Activated T-helper 1 cell treated with anti-CD3 and anti-CD28 coated beads, Interleukin-2, amount 50 U/mL, for 16 hours (primary cell): ENCODE results near the gene CNTNAP2.
"Not testable (repeated sequence)": the region's sequence is repeated elsewhere in the genome, so short reads cannot be mapped to it uniquely, and the experiment has no call there.

Experiments used
- DNase-seq, 2 donors: peaks; one replicate each; pipeline ENCODE4 v3.0.0-alpha.2; 2020; ENCODE audit warnings: low read depth in 1 of 2, low spot score in 1 of 2

The CNTNAP2 gene

GRCh38 chr7:146146831-146147486 is 30.4 kb downstream of the CNTNAP2 start:
- no peak for DNase-seq

- DNase-seq, result no peak
Observed at GRCh38 chr7:146150153-146150552, 33.6 kb downstream of the CNTNAP2 start.

- DNase-seq, result no peak
Observed at GRCh38 chr7:146172112-146172511, 55.5 kb downstream of the CNTNAP2 start.

GRCh38 chr7:146175716-146176115 is 59.1 kb downstream of the CNTNAP2 start:
- DNase-seq, result no peak

- DNase-seq, result no peak
Observed at GRCh38 chr7:146176860-146177259, 60.3 kb downstream of the CNTNAP2 start.

GRCh38 chr7:146177301-146177700 is 60.7 kb downstream of the CNTNAP2 start:
- no peak for DNase-seq

GRCh38 chr7:146185844-146186243 is 69.2 kb downstream of the CNTNAP2 start:
- no peak for DNase-seq

GRCh38 chr7:146191428-146191827 is 74.8 kb downstream of the CNTNAP2 start:
- not testable (repeated sequence) for DNase-seq

GRCh38 chr7:146201945-146202344 is 85.3 kb downstream of the CNTNAP2 start:
- DNase-seq, result no peak

- DNase-seq, result no peak
Observed at GRCh38 chr7:146206270-146206669, 89.7 kb downstream of the CNTNAP2 start.

- no peak for DNase-seq
Observed at GRCh38 chr7:146208492-146208891, 91.9 kb downstream of the CNTNAP2 start.

- DNase-seq, result no peak
Observed at GRCh38 chr7:146214842-146215241, 98.2 kb downstream of the CNTNAP2 start.

GRCh38 chr7:146216396-146217041 is 99.9 kb downstream of the CNTNAP2 start:
- no peak for DNase-seq

GRCh38 chr7:146223851-146224250 is 107.2 kb downstream of the CNTNAP2 start:
- DNase-seq, result no peak

GRCh38 chr7:146232604-146233003 is 116.0 kb downstream of the CNTNAP2 start:
- DNase-seq, result no peak

- no peak for DNase-seq
Observed at GRCh38 chr7:146235195-146235594, 118.6 kb downstream of the CNTNAP2 start.

- DNase-seq, result no peak
Observed at GRCh38 chr7:146242661-146243060, 126.1 kb downstream of the CNTNAP2 start.

GRCh38 chr7:146247991-146248390 is 131.4 kb downstream of the CNTNAP2 start:
- not testable (repeated sequence) for DNase-seq

- not testable (repeated sequence) for DNase-seq
Observed at GRCh38 chr7:146248744-146249143, 132.1 kb downstream of the CNTNAP2 start.

- no peak for DNase-seq
Observed at GRCh38 chr7:146249272-146249671, 132.7 kb downstream of the CNTNAP2 start.

GRCh38 chr7:146255609-146256008 is 139.0 kb downstream of the CNTNAP2 start:
- no peak for DNase-seq

- no peak for DNase-seq
Observed at GRCh38 chr7:146262527-146262926, 145.9 kb downstream of the CNTNAP2 start.

GRCh38 chr7:146276888-146277287 is 160.3 kb downstream of the CNTNAP2 start:
- DNase-seq, result no peak
